IPS-18a (cell line): ENCODE measurements around the gene EEF1AKMT1.

Experiments used
- H3K27ac ChIP-seq: one replicate; pipeline ENCODE4 v1.5.1; 2013; ENCODE audit warnings: low read length
- H3K27me3 ChIP-seq: one replicate; pipeline ENCODE4 v1.6.1; 2013; ENCODE audit warnings: mild to moderate bottlenecking, low read length; ENCODE audit not compliant: control insufficient read depth, insufficient read depth
- H3K36me3 ChIP-seq: one replicate; pipeline ENCODE4 v1.6.1; 2013; ENCODE audit warnings: low read depth, low read length; ENCODE audit not compliant: control insufficient read depth
- H3K4me1 ChIP-seq: one replicate; pipeline ENCODE4 v1.6.1; 2013; ENCODE audit warnings: low read depth, low read length; ENCODE audit not compliant: control insufficient read depth
- H3K4me3 ChIP-seq: one replicate; pipeline ENCODE4 v1.5.1; 2013; ENCODE audit warnings: low read length
- H3K9ac ChIP-seq: one replicate; pipeline ENCODE4 v1.6.1; 2013; ENCODE audit warnings: mild to moderate bottlenecking, low read length, moderate library complexity
- H3K9me3 ChIP-seq: one replicate; pipeline ENCODE4 v1.6.1; 2013; ENCODE audit warnings: low read depth, low read length; ENCODE audit not compliant: control insufficient read depth

The EEF1AKMT1 gene

DNA sequence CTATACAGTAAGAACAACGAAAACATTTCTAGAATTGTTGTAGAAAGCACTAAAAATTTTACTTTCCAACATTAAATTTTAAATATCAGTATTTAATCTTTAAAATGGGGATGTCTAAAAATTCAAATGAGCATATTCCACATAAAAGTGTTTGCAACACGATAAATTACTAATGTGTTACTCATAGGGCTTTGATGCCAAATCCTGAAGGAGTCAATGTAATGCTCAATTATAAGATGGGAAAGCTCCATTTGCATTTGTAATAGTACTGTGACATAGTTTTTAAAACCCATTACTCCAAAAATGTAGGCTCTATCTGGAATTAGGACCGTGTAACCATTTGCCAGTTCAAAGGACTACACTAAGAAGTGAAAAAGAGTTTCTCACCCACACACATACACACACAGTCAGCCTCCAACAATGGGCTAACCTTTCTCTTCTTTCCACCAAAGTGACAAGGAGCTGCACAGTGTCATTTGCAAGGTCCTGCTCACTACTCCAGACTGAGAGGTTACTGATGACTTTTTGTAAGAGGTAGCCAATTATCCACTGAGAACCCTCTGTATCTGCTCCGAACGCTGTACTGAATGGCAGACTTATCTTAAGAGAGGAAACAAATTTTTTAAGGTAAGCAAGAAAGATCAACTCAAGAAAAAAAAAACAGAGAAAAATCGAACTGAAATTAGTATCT lies 26.1 kb upstream of the EEF1AKMT1 start:
- Histone ChIP-seq H3K36me3 (peaks cover 35% of the 10 kb centered on the region), H3K9ac (no peak overlapping the region), H3K9me3 (no peaks in the 10 kb centered on the region), H3K27me3 (no peaks in the 10 kb centered on the region), H3K4me3 (no peak overlapping the region), H3K27ac (no peak overlapping the region), H3K4me1 (no peaks in the 10 kb centered on the region)

DNA sequence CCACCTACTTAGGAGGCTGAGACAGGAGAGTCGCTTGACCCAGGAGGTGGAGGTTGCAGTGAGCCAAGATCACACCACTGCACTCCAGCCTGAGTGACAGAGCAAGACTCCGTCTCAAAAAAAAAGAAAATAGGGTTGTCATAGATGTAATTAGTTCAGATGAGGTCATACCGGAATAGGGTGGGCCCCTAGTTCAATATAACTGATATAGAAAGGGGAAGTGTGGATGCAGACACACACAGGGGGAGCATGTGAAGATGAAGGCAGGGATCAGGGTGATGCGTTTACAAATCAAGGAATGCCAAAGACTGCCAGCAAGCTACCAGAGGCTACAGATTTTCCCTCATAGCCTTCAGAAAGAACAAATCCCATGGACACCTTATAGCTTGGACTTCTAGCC lies 24.3 kb upstream of the EEF1AKMT1 start:
- H3K9me3 ChIP-seq: no peaks in the 10 kb centered on the region
- peaks cover 52% of the 10 kb centered on the region for H3K36me3 ChIP-seq
- no peak overlapping the region for H3K4me3 ChIP-seq
- no peaks in the 10 kb centered on the region for H3K27me3 ChIP-seq
- no peak overlapping the region for H3K27ac ChIP-seq
- H3K4me1 ChIP-seq: no peaks in the 10 kb centered on the region
- H3K9ac ChIP-seq: no peak overlapping the region

DNA sequence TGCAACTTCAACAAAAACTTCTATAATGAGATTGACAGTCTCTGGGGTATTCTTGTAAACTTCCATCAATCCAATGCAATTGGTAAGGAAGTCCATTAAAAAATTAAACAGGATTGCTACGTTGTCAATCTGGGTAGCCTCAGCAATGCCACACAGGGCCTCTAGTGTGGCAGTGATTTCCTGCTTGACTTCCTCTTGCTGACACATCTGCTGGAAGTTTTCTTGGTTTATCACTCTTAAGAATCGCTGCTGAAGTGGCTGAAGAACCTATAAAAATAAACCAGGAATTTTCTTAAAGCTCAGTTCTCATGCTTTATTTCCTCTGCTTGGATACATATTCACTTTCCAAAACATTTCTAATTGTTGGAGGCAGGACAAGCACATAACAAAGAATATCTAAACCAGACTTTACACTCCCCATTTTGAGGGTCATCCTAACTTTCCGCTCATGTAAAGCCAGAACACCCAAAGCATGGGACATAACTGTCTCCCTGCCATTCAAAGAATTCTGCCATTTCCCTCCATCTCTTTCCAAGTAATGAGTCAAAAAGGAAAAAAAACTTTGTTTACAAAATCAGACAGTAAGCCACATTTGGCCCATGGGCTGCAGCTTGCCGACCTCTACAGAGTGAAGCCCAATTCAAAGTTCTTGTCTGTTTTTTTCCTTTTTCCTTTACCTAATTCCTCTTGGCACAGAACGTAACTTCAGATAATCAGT lies 23.2 kb upstream of the EEF1AKMT1 start:
- H3K27me3 ChIP-seq: no peaks in the 10 kb centered on the region
- H3K36me3 ChIP-seq: peaks cover 49% of the 10 kb centered on the region
- H3K9me3 ChIP-seq: no peaks in the 10 kb centered on the region
- H3K9ac ChIP-seq: no peak overlapping the region
- no peaks in the 10 kb centered on the region for H3K4me1 ChIP-seq
- no peak overlapping the region for H3K4me3 ChIP-seq
- no peak overlapping the region for H3K27ac ChIP-seq

DNA sequence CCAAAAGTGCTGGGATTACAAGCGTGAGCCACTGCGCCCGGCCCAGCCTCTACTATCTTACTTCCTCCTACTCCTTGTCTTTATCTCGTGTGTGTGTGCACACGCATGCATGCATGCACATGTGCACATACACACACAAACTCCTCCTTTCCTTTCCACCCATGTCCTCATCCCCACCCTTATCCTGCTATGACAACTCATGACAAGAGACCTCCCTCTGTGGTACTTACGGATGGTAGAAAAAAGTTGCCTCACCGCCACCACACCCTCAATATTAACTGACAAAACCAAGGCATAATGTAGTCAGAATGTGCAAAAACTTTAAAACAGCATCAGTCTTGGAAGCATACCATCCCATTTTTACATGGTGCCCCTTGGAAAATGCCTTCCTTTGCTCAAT lies 15.9 kb upstream of the EEF1AKMT1 start:
- no peak overlapping the region for H3K9ac ChIP-seq
- H3K27ac ChIP-seq: no peak overlapping the region
- H3K4me1 ChIP-seq: no peaks in the 10 kb centered on the region
- no peaks in the 10 kb centered on the region for H3K9me3 ChIP-seq
- H3K27me3 ChIP-seq: no peaks in the 10 kb centered on the region
- peaks cover 21% of the 10 kb centered on the region for H3K36me3 ChIP-seq
- H3K4me3 ChIP-seq: no peak overlapping the region

DNA sequence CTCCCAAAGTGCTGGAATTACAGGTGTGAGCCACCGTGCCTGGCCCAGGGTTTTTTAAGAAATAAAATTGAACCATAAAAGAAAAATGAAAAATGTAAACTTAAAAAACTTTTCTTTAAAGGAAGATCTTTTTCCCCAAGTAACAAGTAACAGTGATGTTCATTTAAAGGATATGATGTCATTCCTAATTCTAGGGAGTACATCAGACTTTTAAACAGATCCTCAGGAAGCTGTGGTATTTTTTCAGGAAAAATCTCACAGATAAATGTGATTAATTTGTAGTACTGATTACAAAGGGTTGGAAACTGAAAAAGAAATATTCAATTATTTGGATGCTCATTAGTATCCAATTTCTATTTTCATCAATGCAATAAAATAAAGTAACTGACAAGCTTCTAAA lies 14.6 kb upstream of the EEF1AKMT1 start:
- no peak overlapping the region for H3K27ac ChIP-seq
- H3K36me3 ChIP-seq: peaks cover 14% of the 10 kb centered on the region
- H3K27me3 ChIP-seq: no peaks in the 10 kb centered on the region
- no peak overlapping the region for H3K4me3 ChIP-seq
- no peaks in the 10 kb centered on the region for H3K9me3 ChIP-seq
- no peak overlapping the region for H3K9ac ChIP-seq
- no peaks in the 10 kb centered on the region for H3K4me1 ChIP-seq

DNA sequence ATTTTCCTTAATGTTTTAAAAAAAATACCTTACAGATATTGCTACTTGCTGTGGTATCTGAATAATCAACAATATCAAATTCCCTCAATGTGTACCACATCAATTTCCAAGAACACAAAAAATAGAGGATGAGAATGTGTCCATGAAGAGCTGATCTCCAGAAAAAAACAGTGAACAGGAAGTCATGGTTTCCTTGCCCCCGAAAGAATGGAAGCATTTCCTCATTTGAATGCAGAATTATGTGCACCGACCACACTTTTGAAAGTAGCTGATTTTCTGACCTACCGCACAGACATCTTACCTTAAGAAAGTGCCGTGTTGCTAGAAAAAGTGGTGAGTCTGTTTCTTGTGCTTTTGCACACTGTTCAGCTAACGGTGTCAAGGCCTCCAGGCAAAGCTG lies 13.4 kb upstream of the EEF1AKMT1 start:
- Histone ChIP-seq H3K27me3 (no peaks in the 10 kb centered on the region), H3K27ac (no peak overlapping the region), H3K4me1 (no peaks in the 10 kb centered on the region), H3K9ac (no peak overlapping the region), H3K9me3 (no peaks in the 10 kb centered on the region), H3K36me3 (peaks cover 20% of the 10 kb centered on the region), H3K4me3 (no peak overlapping the region)

DNA sequence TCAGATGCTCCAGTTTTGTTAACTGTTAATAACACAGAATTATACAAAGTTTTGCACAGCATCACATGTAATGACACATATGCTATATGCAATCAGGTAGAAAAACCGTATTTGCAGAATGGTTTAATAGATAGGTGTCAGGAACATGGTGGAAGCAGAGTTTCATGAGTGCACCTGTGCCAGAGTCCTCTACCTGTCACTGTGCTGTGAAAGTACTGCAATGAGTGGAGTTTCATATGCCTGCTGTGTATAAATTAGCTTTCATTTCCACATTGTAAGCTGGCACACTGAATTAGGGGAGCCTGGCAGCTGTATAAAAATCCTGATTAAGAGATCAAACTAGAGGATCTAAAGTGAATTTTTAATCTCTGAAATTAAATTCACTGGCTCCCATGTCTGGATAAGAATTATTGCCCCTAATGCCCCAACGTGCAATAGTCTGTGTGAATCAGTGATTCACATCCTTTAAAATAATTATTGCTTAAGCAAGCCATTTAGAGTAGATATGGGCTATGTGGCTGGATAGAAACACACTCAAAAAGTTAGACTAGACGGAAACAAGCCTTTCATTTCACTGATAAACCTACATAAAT lies 8.5 kb upstream of the EEF1AKMT1 start:
- Histone ChIP-seq H3K27ac (no peak overlapping the region), H3K9ac (no peak overlapping the region)

DNA sequence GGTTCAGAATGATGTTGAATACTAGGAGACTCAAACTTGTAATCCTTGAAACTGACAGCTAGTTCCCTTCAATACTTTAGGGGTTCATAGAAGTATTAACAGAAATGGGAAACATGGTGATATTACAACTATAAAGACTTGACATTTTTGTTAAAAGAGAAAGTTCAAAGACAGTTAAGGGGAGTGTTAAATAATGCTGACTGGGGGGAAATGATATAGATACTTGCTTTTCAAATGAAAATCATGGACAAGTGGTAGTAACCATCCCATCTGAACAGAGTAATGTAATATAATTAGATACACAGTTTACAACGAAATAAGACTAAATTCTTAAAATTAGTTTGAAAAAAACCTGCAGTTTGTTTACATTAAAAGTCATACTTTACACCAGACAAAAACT lies 6.6 kb upstream of the EEF1AKMT1 start:
- H3K27me3 ChIP-seq: no peaks in the 10 kb centered on the region
- H3K9me3 ChIP-seq: no peaks in the 10 kb centered on the region
- no peak overlapping the region for H3K4me3 ChIP-seq
- no peaks in the 10 kb centered on the region for H3K4me1 ChIP-seq
- H3K27ac ChIP-seq: no peak overlapping the region
- H3K36me3 ChIP-seq: peaks cover 20% of the 10 kb centered on the region
- H3K9ac ChIP-seq: no peak overlapping the region

More for the DNA sequence above, 8.5 kb upstream of the EEF1AKMT1 start:
- no peaks in the 10 kb centered on the region for H3K4me1 ChIP-seq
- H3K36me3 ChIP-seq: peaks cover 20% of the 10 kb centered on the region
- H3K27me3 ChIP-seq: no peaks in the 10 kb centered on the region
- no peak overlapping the region for H3K4me3 ChIP-seq
- no peaks in the 10 kb centered on the region for H3K9me3 ChIP-seq

DNA sequence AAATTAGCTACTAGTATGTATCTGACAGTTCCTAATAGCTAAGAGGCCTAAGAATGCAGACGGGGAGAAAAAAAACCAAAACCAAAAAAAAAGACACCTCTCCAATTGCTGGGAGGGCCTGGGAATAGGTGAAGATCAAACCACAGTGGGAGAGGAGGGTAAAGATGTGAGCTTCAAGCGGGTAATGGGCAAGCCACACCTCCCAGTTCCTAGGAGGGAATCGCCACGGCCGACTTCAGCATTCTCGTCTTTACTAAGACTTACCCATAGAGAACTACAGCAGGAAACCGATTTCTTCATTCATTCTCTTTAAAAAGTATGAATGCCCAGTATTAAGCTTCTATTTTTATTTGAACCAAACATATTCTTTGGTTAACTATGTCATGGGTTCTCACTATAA lies 5.6 kb upstream of the EEF1AKMT1 start:
- Histone ChIP-seq H3K27me3 (no peaks in the 10 kb centered on the region), H3K9me3 (no peaks in the 10 kb centered on the region), H3K4me1 (no peaks in the 10 kb centered on the region), H3K36me3 (peaks cover 20% of the 10 kb centered on the region), H3K27ac (no peak overlapping the region), H3K9ac (no peak overlapping the region), H3K4me3 (no peak overlapping the region)

DNA sequence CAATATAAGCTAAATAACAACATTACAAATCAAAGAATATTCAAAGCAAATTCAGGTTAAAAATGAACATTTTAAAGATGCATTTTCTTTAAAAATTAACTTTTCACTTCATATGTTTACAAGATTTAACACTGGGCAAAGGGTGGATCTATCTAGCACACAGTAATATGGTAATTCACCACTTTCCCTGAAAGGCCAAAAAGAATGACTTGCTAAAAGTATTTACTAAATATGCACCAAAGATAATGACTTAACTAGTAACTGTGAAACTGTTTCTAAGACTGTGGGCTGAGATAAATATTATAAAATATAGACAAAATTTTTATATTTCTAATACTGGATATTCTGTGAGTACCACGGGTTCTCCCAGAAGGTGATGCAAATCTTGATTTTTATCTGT lies 4.5 kb upstream of the EEF1AKMT1 start:
- no peaks in the 10 kb centered on the region for H3K9me3 ChIP-seq
- H3K4me1 ChIP-seq: no peaks in the 10 kb centered on the region
- H3K27ac ChIP-seq: no peak overlapping the region
- peaks cover 14% of the 10 kb centered on the region for H3K36me3 ChIP-seq
- H3K27me3 ChIP-seq: no peaks in the 10 kb centered on the region
- no peak overlapping the region for H3K9ac ChIP-seq
- H3K4me3 ChIP-seq: no peak overlapping the region

DNA sequence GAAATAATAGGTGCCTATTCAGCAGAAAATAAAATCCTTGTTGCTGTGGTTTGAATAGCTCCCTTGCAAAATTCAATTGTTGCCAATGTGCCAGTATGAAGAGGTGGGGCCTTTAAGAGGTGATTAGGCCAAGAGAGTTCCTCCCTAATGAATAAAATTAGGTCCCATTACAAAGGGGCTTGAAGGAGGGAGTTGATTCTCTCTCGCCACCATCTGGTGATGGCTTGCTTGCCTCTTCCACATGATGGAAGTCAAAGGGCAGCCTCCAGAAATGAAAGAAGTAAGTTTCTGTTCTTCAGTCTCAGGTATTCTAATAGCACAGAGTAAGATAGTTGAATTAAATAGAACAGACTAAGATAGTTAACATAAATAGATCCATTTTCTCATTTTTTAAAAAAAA lies 3.0 kb upstream of the EEF1AKMT1 start:
- H3K27ac ChIP-seq: no peak overlapping the region
- H3K9ac ChIP-seq: no peak overlapping the region
- no peak overlapping the region for H3K4me3 ChIP-seq
- peaks cover 2% of the 10 kb centered on the region for H3K36me3 ChIP-seq
- no peaks in the 10 kb centered on the region for H3K9me3 ChIP-seq
- no peaks in the 10 kb centered on the region for H3K27me3 ChIP-seq
- peaks cover 6% of the 10 kb centered on the region for H3K4me1 ChIP-seq

DNA sequence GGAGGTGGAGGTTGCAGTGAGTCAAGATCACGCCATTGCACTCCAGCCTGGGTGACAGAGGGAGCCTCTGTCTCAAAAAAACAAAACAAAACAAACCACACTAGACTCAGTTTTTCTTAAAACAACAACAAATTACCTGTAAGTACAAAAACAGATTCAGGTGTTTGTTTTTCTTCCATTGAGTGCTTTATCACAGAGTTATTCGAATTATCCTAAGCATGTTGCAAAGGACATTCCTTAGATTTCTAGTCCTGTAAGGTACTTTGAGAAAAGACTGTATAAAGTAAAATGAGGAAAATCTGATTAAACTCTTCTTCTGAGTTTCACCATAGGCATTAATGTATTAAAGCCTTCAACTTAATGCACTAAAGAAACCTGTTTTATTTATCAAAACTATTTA lies 2.2 kb upstream of the EEF1AKMT1 start:
- Histone ChIP-seq H3K9ac (no peak overlapping the region), H3K4me1 (peaks cover 6% of the 10 kb centered on the region)

More for the DNA sequence above, 2.2 kb upstream of the EEF1AKMT1 start:
- Histone ChIP-seq H3K9me3 (no peaks in the 10 kb centered on the region), H3K27me3 (no peaks in the 10 kb centered on the region), H3K36me3 (no peaks in the 10 kb centered on the region), H3K4me3 (no peak overlapping the region), H3K27ac (no peak overlapping the region)
